Activated CD8-positive, alpha-beta memory T cell treated with anti-CD3 and anti-CD28 coated beads, Interleukin-2, amount 50 U/mL, for 48 hours (primary cell): ENCODE data around the gene NSG1.

Experiments used
- DNase-seq: peaks from one replicate; pipeline ENCODE4 v3.0.0-alpha.2; 2020

Gene NSG1

DNA sequence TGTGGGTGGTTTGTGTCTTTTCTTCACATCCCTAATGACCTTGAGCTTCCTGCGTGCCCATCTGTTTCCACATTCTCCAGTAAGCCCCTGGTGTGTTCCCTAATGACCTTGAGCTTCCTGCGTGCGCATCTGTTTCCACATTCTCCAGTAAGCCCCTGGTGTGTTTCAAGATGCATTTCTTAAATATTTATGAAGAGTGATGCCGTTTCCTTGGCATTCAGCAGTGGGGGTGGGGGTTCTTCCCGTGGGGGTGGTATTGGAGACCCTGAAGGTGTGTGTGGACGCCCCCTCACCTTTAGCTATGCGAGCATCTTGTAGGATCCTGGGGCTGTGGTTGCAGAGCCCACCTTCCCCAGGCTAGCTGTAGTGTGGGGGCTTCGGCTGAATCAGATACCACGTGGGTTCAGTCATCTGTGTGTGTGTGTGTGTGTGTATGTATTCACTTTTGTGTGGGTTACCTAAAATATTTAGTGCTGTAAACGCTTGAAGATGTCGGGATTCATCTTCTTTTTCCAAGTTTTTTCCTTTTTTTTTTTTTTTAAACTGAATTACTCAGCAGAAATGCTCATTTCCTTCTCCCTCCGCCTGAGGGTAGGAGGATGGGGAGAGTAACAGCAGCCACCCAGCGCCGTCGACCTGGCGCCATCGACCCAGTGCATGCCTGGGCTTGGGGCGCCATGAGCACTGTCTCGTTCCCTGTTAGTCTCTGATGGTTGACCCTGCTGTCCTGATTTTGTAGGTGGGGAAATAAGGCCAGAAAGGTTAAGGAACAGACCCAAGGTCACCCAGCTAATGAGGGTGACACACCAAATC, 9.9 kb downstream of the NSG1 start:
- DNase-seq = no peak

DNA sequence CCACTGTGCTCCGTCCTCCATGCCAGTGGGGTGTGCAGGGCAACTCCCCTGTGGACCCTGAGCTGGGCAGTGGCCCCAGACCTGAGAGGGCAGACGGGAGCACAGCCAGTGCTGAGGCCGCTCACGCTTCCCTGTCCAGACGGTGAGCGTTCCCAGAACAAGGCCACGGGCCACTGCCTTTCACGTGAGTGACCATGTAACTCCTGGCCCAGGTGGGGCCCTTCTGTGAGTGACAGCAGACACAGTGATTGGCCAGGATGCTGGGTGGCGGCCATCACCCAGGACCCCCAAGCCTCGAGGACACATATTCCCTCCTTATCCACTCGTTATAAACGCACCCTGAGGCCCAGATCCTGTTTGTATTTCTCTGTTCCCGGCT, 10.5 kb downstream of the NSG1 start:
- DNase-seq = no peak

DNA sequence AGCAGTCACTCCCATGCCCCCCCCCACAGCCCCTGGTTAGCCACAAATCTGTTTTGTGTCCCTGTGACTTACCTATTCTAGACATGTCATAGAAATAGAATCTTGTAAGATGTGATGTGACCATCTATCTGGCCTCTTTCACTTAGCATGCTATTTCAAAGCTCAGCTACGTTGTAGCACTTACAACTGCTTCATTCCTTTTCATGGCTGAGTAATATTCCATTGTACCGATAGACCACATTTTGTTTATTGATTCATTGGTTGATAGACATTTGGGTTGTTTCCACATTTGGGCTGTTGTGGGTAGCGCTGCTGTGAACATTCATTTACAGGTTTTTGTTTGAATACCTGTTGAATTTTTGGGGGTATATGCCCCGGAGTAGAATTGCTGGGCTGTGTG, 11.5 kb downstream of the NSG1 start:
- no peak for DNase-seq

GRCh38 chr4:4401036-4401435, 14.1 kb downstream of the NSG1 start:
- DNase-seq = no peak

- DNase-seq = no peak
Observed at GRCh38 chr4:4402966-4403365, 16.1 kb downstream of the NSG1 start.

DNA sequence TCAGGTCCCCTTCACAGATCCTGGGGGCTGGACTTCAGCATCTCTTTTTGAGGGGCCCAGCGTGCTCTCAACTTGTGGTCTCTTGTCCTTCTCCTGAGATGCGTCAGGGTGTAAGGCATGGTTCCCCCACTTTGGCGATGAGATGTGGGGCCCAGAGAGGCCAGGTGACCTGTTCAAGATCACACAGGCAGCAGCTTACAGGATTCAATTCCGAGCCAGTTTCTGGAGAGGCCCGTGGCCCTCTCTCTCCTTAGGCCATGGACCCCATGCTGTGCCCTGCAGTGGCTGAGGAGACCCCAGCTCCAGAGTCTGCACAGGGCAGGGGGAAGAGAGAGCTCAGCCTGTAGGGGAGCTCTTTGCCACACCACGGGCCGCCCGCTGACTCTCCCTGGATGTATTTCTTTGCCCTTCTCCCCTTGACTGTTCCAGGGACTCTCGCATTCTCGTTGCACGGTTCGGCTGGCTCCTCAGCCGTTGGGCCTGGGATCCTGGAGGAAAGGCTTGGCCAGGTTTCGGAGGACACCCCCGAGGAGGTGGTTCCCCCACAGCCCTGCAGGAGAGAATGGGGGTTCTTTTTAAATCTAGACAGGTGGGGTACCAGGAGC, 18.6 kb downstream of the NSG1 start:
- DNase-seq = no peak

DNA sequence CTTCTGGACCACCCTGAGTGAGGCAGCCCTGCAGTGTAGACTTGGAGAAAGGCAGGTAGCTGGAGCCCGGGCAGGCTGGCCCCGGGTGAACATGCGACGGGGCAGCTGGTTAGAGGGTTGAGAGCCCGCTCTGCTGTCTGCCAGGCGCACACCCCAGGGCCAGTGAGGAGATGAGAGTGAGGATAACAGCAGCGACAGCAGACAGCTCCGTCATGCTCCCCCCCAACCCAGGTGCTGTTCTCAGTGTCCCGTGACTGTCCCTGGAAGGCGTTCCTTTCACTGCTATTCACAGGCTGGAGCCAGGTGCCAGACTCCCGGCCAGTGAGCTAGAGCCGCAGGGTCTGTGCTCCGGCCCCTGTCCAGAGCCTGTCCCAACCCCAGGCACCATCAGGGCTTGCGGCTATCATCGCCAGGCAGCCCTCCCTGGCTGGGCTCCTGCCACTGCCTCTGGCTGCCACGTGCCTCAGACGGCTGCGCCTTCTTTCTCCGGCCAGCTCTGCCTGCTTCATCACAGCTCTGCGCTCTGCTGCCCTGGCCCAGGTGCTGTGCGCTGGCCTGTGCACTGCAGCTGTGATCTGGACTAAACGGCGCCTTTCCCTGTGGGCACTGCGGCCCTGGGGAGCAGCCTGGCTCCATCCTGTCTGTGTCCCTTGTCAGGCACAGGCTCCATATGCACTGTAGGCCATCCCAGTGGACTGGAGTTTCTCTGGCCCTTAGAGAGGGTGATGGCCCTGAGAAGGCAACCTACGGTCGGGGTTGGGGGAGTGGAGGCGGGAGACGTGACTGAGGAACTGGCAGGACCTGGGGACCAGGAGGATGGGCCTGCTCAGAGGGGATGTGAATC, 19.8 kb downstream of the NSG1 start:
- no peak for DNase-seq

DNA sequence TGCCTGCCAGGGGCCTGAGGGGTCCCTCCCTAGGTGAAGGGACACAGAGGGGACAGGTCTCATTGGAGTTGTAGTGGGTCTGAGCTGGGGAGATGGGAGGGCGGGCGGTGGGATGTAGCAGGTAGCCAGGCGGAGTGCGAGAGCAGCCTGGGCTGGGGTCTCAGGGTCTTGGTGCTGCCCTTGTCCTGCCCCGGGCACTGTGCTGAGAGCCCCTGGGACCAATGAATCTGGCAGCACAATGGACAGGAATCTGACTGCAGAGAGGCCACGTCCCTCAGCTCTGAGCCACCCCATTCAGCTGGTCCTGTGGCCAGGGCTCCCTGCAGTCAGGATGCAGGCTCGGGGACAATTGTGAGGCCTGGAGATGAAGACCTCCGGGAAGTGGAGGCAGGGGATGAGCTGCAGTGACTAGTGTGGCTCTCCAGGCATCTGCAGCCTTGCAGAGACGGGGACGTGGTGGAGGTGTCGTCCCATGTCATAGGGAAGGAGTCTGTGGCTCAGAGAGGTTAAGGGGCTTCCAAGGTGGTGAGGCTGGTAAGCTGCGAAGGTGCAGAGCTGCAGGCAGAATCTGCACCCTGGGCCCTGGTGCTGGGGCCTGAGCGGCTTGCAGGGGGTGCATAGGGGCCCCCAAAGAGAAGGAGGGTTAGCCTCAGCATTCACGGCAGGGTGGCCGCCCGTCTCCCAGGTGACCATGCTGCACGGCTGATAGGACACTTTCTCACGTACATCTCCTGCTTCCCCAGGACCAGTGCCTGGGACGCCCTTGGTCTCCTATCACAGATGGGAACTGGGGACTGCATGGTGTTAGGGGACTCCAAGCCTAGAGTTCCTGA, 20.6 kb downstream of the NSG1 start:
- DNase-seq = no peak

DNA sequence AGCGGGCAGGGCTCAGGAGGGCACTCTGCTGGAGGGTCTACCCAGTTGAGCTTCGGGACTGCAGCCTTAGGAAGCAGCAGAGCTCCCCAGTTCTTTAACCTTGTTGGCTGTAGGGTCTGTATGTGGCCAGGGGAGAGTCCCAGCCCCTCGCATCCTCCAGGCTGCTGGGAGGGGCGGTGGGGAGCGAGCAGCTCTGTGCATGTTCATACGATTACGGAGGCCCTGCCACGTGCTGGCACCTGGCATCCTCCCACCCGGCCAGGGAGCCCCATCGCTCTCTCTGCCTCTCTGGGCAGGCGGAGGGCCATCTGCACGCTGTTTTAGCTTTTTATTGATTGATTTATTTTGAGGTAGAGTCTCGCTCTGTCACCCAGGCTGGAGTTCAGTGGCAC, 21.2 kb downstream of the NSG1 start:
- DNase-seq = no peak

- DNase-seq = no peak
Observed at GRCh38 chr4:4408576-4409335, 21.9 kb downstream of the NSG1 start.

GRCh38 chr4:4409416-4410115, 22.7 kb downstream of the NSG1 start:
- no peak for DNase-seq

GRCh38 chr4:4410271-4410670, 23.4 kb downstream of the NSG1 start:
- DNase-seq = no peak

DNA sequence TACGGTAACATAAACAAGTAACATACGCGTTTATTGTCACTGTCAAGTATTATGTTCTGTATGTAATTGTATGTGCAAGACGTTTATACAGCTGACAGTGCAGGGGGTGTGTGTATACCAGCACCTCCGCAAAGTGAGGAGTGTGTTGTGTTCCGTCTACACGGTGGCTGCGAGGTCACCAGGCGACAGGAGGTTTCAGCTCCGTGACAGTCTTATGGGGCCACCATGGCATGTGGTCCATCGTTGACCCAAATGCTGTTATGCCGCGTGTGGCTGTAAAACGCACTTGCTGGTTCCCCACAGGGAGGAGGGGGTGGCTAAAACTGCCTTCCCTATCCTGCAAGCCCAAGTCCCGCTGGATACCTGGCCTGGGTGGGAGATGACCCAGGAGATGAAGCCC, 25.0 kb downstream of the NSG1 start:
- DNase-seq = no peak

- no peak for DNase-seq
Observed at GRCh38 chr4:4412641-4413372, 25.9 kb downstream of the NSG1 start.

GRCh38 chr4:4413373-4413725, 26.4 kb downstream of the NSG1 start:
- DNase-seq = no peak

DNA sequence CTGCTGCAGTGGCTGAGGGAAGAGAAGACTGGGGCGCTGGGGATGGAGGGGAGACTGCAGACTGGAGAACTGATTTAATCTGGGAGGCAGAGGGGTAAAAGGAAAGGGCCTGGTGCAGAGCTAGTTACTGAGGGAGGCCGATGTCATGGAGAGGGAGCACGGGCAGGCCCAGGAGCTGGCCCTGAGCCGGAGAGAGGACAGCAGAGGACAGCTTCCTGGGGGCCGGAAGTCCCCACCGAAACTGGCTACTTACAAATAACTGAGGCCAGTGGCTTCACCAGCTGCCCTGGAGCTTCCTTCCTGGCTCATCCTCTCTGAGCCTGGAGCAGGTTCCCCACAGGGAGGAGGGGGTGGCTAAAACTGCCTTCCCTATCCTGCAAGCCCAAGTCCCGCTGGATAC, 26.9 kb downstream of the NSG1 start:
- DNase-seq = no peak

GRCh38 chr4:4415107-4415805, 28.4 kb downstream of the NSG1 start:
- no peak for DNase-seq

DNA sequence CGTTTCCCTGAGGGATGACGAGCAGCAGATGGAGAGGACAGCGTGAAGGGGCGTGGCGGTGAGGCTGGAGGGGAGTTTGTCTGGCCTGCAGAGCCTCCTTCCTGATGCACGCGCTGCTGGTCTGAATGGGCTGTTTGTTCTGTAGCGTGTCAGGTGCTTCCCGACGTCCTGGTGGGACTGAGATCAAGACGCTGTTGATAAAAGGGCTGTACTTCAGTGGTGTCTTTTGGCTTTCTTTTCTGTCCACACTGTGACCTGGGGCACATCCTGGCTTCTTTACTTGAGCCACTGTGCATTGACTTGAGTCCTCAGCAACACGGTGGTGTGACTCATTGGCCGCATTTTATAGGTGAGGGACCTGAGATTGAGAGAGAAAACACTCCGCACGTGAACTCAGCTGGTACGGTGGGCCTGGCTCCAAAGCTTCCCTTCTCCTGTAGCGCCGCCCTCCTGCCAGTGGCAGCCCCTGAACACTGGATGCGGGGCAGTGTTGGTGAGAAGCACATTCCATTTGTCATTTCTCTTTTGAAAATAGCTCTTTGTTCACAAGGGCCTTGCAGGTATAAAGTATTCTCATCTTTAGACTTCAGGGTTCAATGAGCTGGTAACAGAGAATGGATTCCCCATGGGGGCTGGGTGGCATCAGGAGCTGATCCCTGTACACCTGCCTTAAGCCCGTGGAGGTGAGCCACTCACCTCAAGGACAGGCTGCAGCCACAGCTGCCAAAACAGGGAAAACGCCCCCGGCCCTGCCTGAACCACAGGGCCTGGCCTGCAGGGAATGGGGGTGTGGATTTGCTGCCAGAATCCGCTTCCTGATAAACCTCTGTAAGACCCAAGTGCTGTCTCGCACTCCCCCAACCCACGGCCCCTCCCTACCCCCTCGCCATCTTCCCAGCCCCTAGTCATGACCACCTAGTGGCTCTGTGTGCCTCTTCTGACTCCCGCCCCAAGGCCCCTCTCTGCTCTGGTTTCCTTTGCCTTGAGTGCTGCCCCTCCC, 29.2 kb downstream of the NSG1 start:
- DNase-seq = no peak

DNA sequence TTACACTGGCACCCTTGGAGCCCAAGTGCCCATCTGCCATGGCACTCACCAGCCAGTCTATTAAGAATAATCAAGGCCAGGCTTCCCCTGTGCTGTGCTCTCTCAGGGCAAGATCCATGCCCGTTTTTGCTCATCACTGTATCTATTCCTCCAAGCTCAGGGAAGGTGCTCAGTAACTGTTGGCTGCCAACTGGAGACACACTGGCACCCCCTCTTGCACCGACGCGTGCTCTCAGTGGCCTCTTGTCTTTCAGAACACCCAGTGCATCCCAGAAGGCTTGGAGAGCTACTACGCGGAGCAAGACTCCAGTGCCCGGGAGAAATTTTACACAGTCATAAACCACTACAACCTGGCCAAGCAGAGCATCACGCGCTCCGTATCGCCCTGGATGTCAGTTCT, 30.1 kb downstream of the NSG1 start:
- DNase-seq = no peak
